CD14-positive monocyte (primary cell): Measurements from ENCODE around the gene FAM107B. TPM values are rescaled to one million over a fixed set of nuclear protein-coding genes. Genes with fewer than 3 reads are reported as not detected.

ENCODE experiments used
- DNase-seq, 3 donors: peaks; one replicate each; pipeline ENCODE4 v3.0.0-alpha.2; 2011 to 2022
- H2AFZ ChIP-seq: 2 replicates; pipeline ENCODE4 v1.6.0; 2012; ENCODE audit warnings: mild to moderate bottlenecking, low read depth, low read length, inconsistent platforms; ENCODE audit not compliant: insufficient read depth, poor library complexity, severe bottlenecking
- H3K27ac ChIP-seq, 2 donors: 1 replicate in 1 of 2; 2 replicates in 1 of 2; pipeline ENCODE4 v1.5.1; 2012 to 2013; ENCODE audit warnings: low read length in 2 of 2, control low read depth in 1 of 2, inconsistent platforms in 1 of 2, low read depth in 1 of 2, mild to moderate bottlenecking in 1 of 2
- H3K27me3 ChIP-seq, 2 donors: one replicate each; pipeline versions ENCODE4 v1.6.0 to v1.6.1; 2011 to 2013; ENCODE audit warnings: low read length in 2 of 2; ENCODE audit not compliant: control insufficient read depth in 2 of 2, insufficient read depth in 2 of 2
- H3K36me3 ChIP-seq, 2 donors: replicated peaks in 1 of 2; 1 replicate in 1 of 2; 2 replicates in 1 of 2; pipeline versions ENCODE4 v1.5.1 to v1.6.1; 2012 to 2013; ENCODE audit warnings: low read length in 2 of 2, control low read depth in 1 of 2, inconsistent platforms in 1 of 2, mild to moderate bottlenecking in 1 of 2; ENCODE audit not compliant: insufficient read depth in 2 of 2, control insufficient read depth in 1 of 2
- H3K4me1 ChIP-seq, 2 donors: 1 replicate in 1 of 2; 2 replicates in 1 of 2; pipeline versions ENCODE4 v1.5.1 to v1.6.1; 2012 to 2013; ENCODE audit warnings: low read length in 2 of 2, control low read depth in 1 of 2, inconsistent platforms in 1 of 2, mild to moderate bottlenecking in 1 of 2, moderate library complexity in 1 of 2; ENCODE audit not compliant: insufficient read depth in 2 of 2, control insufficient read depth in 1 of 2
- H3K4me2 ChIP-seq: replicated peaks from 2 replicates; pipeline ENCODE3; 2012; ENCODE audit warnings: low read length, moderate library complexity, mild to moderate bottlenecking; ENCODE audit not compliant: poor library complexity, severe bottlenecking; ENCODE audit errors: extremely low read depth
- H3K4me3 ChIP-seq, 3 experiments: fragments of 200-600 bp in 1 of 3; sonication (generic) in 1 of 3; replicated peaks in 1 of 3; 1 replicate in 2 of 3; 2 replicates in 1 of 3; pipeline ENCODE4 v1.5.1; 2011 to 2013; ENCODE audit warnings: low read length in 3 of 3, mild to moderate bottlenecking in 3 of 3, control low read depth in 2 of 3, low read depth in 2 of 3, inconsistent platforms in 1 of 3, moderate library complexity in 1 of 3
- H3K79me2 ChIP-seq: 2 replicates; pipeline ENCODE4 v1.6.0; 2012; ENCODE audit warnings: mild to moderate bottlenecking, control low read depth, inconsistent platforms, low read length, moderate library complexity; ENCODE audit not compliant: insufficient read depth
- H3K9ac ChIP-seq: 2 replicates; pipeline ENCODE4 v1.6.0; 2017; ENCODE audit warnings: low read length, mild to moderate bottlenecking; ENCODE audit not compliant: insufficient read depth, poor library complexity, severe bottlenecking
- H3K9me3 ChIP-seq, 2 donors: replicated peaks in 1 of 2; 1 replicate in 1 of 2; 2 replicates in 1 of 2; pipeline versions ENCODE4 v1.5.1 to v1.6.1; 2012 to 2013; ENCODE audit warnings: low read length in 2 of 2, control low read depth in 1 of 2; ENCODE audit not compliant: control insufficient read depth in 1 of 2, insufficient read depth in 1 of 2
- H4K20me1 ChIP-seq: 2 replicates; pipeline ENCODE4 v1.6.0; 2012; ENCODE audit warnings: mild to moderate bottlenecking, low read length, control low read depth, moderate library complexity; ENCODE audit not compliant: insufficient read depth
- H3K27ac Mint-ChIP-seq, 7 donors: one replicate each; pipeline ENCODE4 v1.8.0; 2020; ENCODE audit warnings: mild to moderate bottlenecking in 7 of 7, mixed read lengths in 7 of 7, moderate library complexity in 6 of 7, inconsistent platforms in 2 of 7
- H3K27me3 Mint-ChIP-seq, 3 donors: one replicate each; pipeline ENCODE4 v1.8.0; 2021 to 2022; ENCODE audit warnings: low read depth in 3 of 3, mild to moderate bottlenecking in 3 of 3, mixed read lengths in 3 of 3, moderate library complexity in 3 of 3, inconsistent platforms in 1 of 3
- H3K36me3 Mint-ChIP-seq, 2 donors: one replicate each; pipeline ENCODE4 v1.8.0; 2020; ENCODE audit warnings: mixed read lengths in 2 of 2, inconsistent platforms in 1 of 2, mild to moderate bottlenecking in 1 of 2
- H3K4me1 Mint-ChIP-seq: one replicate; pipeline ENCODE4 v1.8.0; 2020; ENCODE audit warnings: mild to moderate bottlenecking, mixed read lengths
- H3K4me3 Mint-ChIP-seq, 2 donors: one replicate each; pipeline ENCODE4 v1.8.0; 2020; ENCODE audit warnings: mild to moderate bottlenecking in 2 of 2, mixed read lengths in 2 of 2, moderate library complexity in 1 of 2
- H3K9me3 Mint-ChIP-seq, 7 donors: one replicate each; pipeline ENCODE4 v1.8.0; 2020 to 2022; ENCODE audit warnings: mixed read lengths in 7 of 7, mild to moderate bottlenecking in 6 of 7, moderate library complexity in 6 of 7, inconsistent platforms in 2 of 7
- WGBS: methylation state at CpG from one replicate; pipeline ENCODE4 v1.1.5; 2013; ENCODE audit warnings: missing lambda C conversion rate; ENCODE audit not compliant: insufficient coverage; 5-methylcytosine and 5-hydroxymethylcytosine counted together
- intact Hi-C, 2 donors: fragments of 100-400 bp; cut with micrococcal nuclease; formaldehyde crosslinking; loops; one replicate each; pipeline versions ENCODE4 v1.15.0 to v1.15.1; 2023
- polyA plus RNA-seq, 3 donors: library from polyadenylated mRNA; depleted of rRNA in 1 of 3; unstranded in 2 of 3; stranded (reverse) in 1 of 3; fragments of 300-500 nt in 2 of 3; fragments of >200 nt in 1 of 3; fragmentation: Illumina TruSeq in 2 of 3; gene quantifications; 1 replicate in 2 of 3; 2 replicates in 1 of 3; pipeline ENCODE4 v1.2.3, GENCODE V29; 2012 to 2021
- TF ChIP-seq, protein P1 (sequence below): fragments of 200-600 bp; IDR thresholded peaks from one replicate; pipeline ENCODE4 v1.8.0; 2022; ENCODE audit warnings: antibody characterized with exemption, mild to moderate bottlenecking

FAM107B gene
- polyA plus RNA-seq, 3 donors = 27.2 to 68.5 (median 28.4) TPM

DNA sequence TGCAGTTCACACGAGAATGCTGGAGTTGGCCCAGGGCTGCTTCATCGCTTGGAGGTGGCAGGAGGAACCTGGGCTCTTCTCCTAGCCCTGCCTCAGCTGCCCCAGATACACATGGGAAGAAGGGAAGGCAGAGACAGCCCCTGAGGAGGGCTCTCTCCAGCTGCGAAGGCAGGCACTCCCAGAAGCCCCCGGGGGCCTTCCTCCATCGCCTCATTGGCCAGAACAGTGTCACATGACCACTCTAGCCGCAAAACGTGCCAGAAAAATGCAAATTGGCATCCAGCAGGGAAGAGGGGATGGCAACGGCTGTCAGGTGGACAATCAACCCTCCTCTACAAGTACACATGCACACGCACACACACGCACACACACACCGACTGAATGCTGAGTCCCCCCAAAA lies 226.2 kb downstream of the FAM107B start:
- Mint-ChIP-seq H3K27ac (peak overlapping the region in 2 of 7 donors; percentile 13 to 26), H3K9me3 (no peaks in the 10 kb centered on the region), H3K4me1 (peaks cover 80% of the 10 kb centered on the region), H3K4me3 (no peak overlapping the region), H3K27me3 (peaks cover 0 to 3% (median 1%) of the 10 kb centered on the region in 3 donors), H3K36me3 (peaks cover 62 to 65% of the 10 kb centered on the region in 2 donors)
- H3K4me3 ChIP-seq = no peak overlapping the region
- no peaks in the 10 kb centered on the region for H3K27me3 ChIP-seq
- peaks cover 67% of the 10 kb centered on the region for H4K20me1 ChIP-seq
- H3K36me3 ChIP-seq = peaks cover 0 to 27% of the 10 kb centered on the region in 2 donors
- intact Hi-C loops = loop anchor here in 1 of 2 donors (5.0 kb wide), 1 partner anchor 51 kb away; no protein-coding TSS in a partner anchor
- peaks cover 93% of the 10 kb centered on the region for H3K79me2 ChIP-seq
- no peak overlapping the region for H3K9ac ChIP-seq
- WGBS = 94% methylated on average over 7 of the region's 11 CpGs
- H2AFZ ChIP-seq = no peak overlapping the region
- no peak overlapping the region for H3K27ac ChIP-seq
- no peak overlapping the region for H3K4me2 ChIP-seq
- DNase-seq = no peak
- TF ChIP-seq, protein P1, sequence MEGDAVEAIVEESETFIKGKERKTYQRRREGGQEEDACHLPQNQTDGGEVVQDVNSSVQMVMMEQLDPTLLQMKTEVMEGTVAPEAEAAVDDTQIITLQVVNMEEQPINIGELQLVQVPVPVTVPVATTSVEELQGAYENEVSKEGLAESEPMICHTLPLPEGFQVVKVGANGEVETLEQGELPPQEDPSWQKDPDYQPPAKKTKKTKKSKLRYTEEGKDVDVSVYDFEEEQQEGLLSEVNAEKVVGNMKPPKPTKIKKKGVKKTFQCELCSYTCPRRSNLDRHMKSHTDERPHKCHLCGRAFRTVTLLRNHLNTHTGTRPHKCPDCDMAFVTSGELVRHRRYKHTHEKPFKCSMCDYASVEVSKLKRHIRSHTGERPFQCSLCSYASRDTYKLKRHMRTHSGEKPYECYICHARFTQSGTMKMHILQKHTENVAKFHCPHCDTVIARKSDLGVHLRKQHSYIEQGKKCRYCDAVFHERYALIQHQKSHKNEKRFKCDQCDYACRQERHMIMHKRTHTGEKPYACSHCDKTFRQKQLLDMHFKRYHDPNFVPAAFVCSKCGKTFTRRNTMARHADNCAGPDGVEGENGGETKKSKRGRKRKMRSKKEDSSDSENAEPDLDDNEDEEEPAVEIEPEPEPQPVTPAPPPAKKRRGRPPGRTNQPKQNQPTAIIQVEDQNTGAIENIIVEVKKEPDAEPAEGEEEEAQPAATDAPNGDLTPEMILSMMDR = no peak
- peaks cover 63 to 84% of the 10 kb centered on the region in 2 donors for H3K4me1 ChIP-seq
- H3K9me3 ChIP-seq = no peaks in the 10 kb centered on the region

DNA sequence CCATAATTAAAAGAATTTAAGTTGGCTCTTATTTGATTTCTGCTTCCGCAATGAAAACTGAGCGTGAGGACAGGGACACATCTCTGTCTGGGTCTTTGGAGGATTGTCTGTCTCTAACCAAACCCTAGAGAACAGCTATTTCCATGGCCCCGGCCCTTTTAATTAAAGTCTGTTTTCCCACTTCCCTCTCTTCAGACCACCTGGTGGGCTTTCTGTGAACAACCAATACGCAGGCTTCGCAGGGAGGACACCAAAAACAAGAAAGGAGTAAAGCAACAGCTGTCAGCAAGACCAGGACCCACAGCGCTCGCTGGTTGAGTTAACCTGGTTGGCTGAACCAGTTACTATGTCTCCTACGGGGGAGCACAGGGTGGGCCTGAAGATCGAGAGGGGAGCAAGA lies 226.9 kb downstream of the FAM107B start:
- H3K4me1 ChIP-seq = peaks cover 63 to 84% of the 10 kb centered on the region in 2 donors
- H3K9me3 ChIP-seq = no peaks in the 10 kb centered on the region
- H3K27ac ChIP-seq = no peak overlapping the region
- H3K79me2 ChIP-seq = peaks cover 93% of the 10 kb centered on the region
- H3K9ac ChIP-seq = no peak overlapping the region
- TF ChIP-seq, protein P1 = no peak
- Mint-ChIP-seq H3K9me3 (no peaks in the 10 kb centered on the region), H3K27ac (peak overlapping the region in 2 of 7 donors; percentile 25 to 37), H3K4me1 (peaks cover 80% of the 10 kb centered on the region), H3K4me3 (no peak overlapping the region), H3K27me3 (peaks cover 0 to 3% (median 1%) of the 10 kb centered on the region in 3 donors), H3K36me3 (peaks cover 58 to 60% of the 10 kb centered on the region in 2 donors)
- no peak overlapping the region for H2AFZ ChIP-seq
- H3K36me3 ChIP-seq = peaks cover 0 to 27% of the 10 kb centered on the region in 2 donors
- H3K4me3 ChIP-seq = no peak overlapping the region
- intact Hi-C loops = loop anchor here in 1 of 2 donors (5.0 kb wide), 1 partner anchor 51 kb away; no protein-coding TSS in a partner anchor
- no peaks in the 10 kb centered on the region for H3K27me3 ChIP-seq
- peaks cover 74% of the 10 kb centered on the region for H4K20me1 ChIP-seq
- no peak for DNase-seq
- 96% methylated on average over 6 of the region's 9 CpGs for WGBS
- no peak overlapping the region for H3K4me2 ChIP-seq
